SK-N-SH treated with all-trans-retinoic acid at 6 μM for 48 hours (cell line): ENCODE measurements around the gene TFCP2L1.
"Not testable (repeated sequence)": the region's sequence is repeated elsewhere in the genome, so short reads cannot be mapped to it uniquely, and the experiment has no call there.

Experiments used
- ATAC-seq: fragments of 200-7000 bp; cut with Tn5 transposase; 3 replicates; pipeline ENCODE4 v1.9.1; 2020; ENCODE audit warnings: mild to moderate bottlenecking, moderate library complexity
- ARNTL ChIP-seq: fragments of 450-650 bp; formaldehyde crosslinking; IDR thresholded peaks from 2 replicates; pipeline ENCODE4 v1.5.0; 2020; ENCODE audit warnings: low read depth, mild to moderate bottlenecking, moderate library complexity, borderline replicate concordance
- BACH2 ChIP-seq: fragments of 250-450 bp; sonication (Bioruptor Pico); IDR thresholded peaks from 2 replicates; pipeline ENCODE4 v1.9.0; 2021; ENCODE audit warnings: mild to moderate bottlenecking, borderline replicate concordance
- CSDC2 ChIP-seq: fragments of 250-450 bp; sonication (Bioruptor Pico); IDR thresholded peaks from 2 replicates; pipeline ENCODE4 v1.5.0; 2020; ENCODE audit warnings: mild to moderate bottlenecking, moderate library complexity
- ESRRG ChIP-seq: fragments of 250-450 bp; sonication (Bioruptor Pico); IDR thresholded peaks from 2 replicates; pipeline ENCODE4 v1.6.1; 2021; ENCODE audit warnings: mild to moderate bottlenecking
- GLIS3 ChIP-seq: fragments of 250-450 bp; sonication (Bioruptor Pico); IDR thresholded peaks from 2 replicates; pipeline ENCODE4 v1.5.0; 2020; ENCODE audit warnings: mild to moderate bottlenecking, moderate library complexity
- ISL1 ChIP-seq: fragments of 250-450 bp; sonication (Bioruptor Pico); IDR thresholded peaks from 2 replicates; pipeline ENCODE4 v2.1.2; 2022; ENCODE audit warnings: mild to moderate bottlenecking, moderate library complexity
- OSR1 ChIP-seq: fragments of 250-450 bp; sonication (Bioruptor Pico); IDR thresholded peaks from 2 replicates; pipeline ENCODE4 v1.8.0; 2022; ENCODE audit warnings: moderate library complexity, mild to moderate bottlenecking, inconsistent platforms
- PPARA ChIP-seq: fragments of 250-450 bp; sonication (Bioruptor Pico); IDR thresholded peaks from 2 replicates; pipeline ENCODE4 v1.5.0; 2020; ENCODE audit warnings: mild to moderate bottlenecking, borderline replicate concordance
- RARB ChIP-seq: fragments of 250-450 bp; sonication (Bioruptor Pico); IDR thresholded peaks from 2 replicates; pipeline ENCODE4 v1.8.0; 2021; ENCODE audit warnings: mild to moderate bottlenecking, moderate library complexity
- TCF4 ChIP-seq: fragments of 250-450 bp; sonication (Bioruptor Pico); IDR thresholded peaks from 2 replicates; pipeline ENCODE4 v1.8.0; 2021; ENCODE audit warnings: mild to moderate bottlenecking, moderate library complexity, borderline replicate concordance
- TOX ChIP-seq: fragments of 250-450 bp; sonication (Bioruptor Pico); IDR thresholded peaks from 2 replicates; pipeline ENCODE4 v1.8.0; 2021; ENCODE audit warnings: mild to moderate bottlenecking, moderate library complexity, borderline replicate concordance
- ZC3H10 ChIP-seq: fragments of 250-450 bp; sonication (Bioruptor Pico); IDR thresholded peaks from 2 replicates; pipeline ENCODE4 v1.5.1; 2021; ENCODE audit warnings: mild to moderate bottlenecking, moderate library complexity
- ZFP3 ChIP-seq: fragments of 250-450 bp; sonication (Bioruptor Pico); IDR thresholded peaks from 2 replicates; pipeline ENCODE4 v1.5.0; 2020; ENCODE audit warnings: mild to moderate bottlenecking, moderate library complexity
- ZFP30 ChIP-seq: fragments of 450-650 bp; formaldehyde crosslinking; IDR thresholded peaks from 2 replicates; pipeline ENCODE4 v1.5.0; 2022; ENCODE audit warnings: mild to moderate bottlenecking, moderate library complexity
- ZNF565 ChIP-seq: fragments of 450-650 bp; formaldehyde crosslinking; conservative IDR thresholded peaks from 2 replicates; pipeline ENCODE4 v1.5.0; 2020; ENCODE audit warnings: low read depth, mild to moderate bottlenecking, moderate library complexity
- ZNF70 ChIP-seq: fragments of 450-650 bp; formaldehyde crosslinking; IDR thresholded peaks from 2 replicates; pipeline ENCODE4 v1.5.0; 2020; ENCODE audit warnings: mild to moderate bottlenecking, moderate library complexity
- TF ChIP-seq, protein P1 (sequence below): fragments of 250-450 bp; sonication (Bioruptor Pico); IDR thresholded peaks from 2 replicates; pipeline ENCODE4 v1.8.0; 2020; ENCODE audit warnings: mild to moderate bottlenecking, moderate library complexity, borderline replicate concordance
- TF ChIP-seq, protein P2 (sequence below): fragments of 250-450 bp; sonication (Bioruptor Pico); IDR thresholded peaks from 2 replicates; pipeline ENCODE4 v1.5.1; 2020; ENCODE audit warnings: low read depth, mild to moderate bottlenecking, moderate library complexity
- TF ChIP-seq, protein P3 (sequence below): fragments of 250-450 bp; sonication (Bioruptor Pico); IDR thresholded peaks from 2 replicates; pipeline ENCODE4 v1.5.0; 2020; ENCODE audit warnings: mild to moderate bottlenecking, moderate library complexity
- TF ChIP-seq, protein P4 (sequence below): fragments of 250-450 bp; sonication (Bioruptor Pico); IDR thresholded peaks from 2 replicates; pipeline ENCODE4 v1.8.0; 2021; ENCODE audit warnings: low read depth, mild to moderate bottlenecking, moderate library complexity, borderline replicate concordance

TFCP2L1 gene

DNA sequence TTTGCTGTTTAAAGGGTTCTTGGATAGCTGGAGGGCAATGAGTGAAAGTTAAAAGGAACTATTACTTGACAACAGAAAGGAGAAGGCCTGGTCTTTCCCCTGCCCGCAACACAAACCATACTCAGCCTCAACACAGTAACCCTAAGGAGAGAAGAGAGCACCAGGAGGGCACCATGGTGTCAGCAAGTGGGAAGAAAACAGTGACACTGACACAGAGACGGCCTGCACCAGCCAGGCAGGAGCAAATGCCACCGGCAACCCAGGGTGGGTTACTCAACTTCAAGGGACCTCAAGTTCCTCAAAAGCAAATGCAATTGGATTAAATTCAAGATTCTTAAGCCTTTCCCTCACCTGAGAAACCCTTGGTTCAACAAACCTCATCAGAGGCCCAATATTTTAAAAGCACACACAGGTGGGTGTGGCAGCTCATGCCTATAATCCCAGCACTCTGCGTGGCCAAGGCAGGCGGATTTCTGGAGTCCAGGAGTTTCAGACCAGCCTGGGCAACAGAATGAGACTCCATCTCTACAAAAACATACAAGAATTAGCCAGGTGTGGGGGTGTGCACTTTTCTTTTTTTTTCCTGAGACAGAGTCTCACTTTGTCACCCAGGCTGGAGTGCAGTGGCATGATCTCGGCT is 52.3 kb downstream of the TFCP2L1 start:
- no peak for TF ChIP-seq ZFP30 (CRISPR knock-in tag)
- TF ChIP-seq, protein P1, sequence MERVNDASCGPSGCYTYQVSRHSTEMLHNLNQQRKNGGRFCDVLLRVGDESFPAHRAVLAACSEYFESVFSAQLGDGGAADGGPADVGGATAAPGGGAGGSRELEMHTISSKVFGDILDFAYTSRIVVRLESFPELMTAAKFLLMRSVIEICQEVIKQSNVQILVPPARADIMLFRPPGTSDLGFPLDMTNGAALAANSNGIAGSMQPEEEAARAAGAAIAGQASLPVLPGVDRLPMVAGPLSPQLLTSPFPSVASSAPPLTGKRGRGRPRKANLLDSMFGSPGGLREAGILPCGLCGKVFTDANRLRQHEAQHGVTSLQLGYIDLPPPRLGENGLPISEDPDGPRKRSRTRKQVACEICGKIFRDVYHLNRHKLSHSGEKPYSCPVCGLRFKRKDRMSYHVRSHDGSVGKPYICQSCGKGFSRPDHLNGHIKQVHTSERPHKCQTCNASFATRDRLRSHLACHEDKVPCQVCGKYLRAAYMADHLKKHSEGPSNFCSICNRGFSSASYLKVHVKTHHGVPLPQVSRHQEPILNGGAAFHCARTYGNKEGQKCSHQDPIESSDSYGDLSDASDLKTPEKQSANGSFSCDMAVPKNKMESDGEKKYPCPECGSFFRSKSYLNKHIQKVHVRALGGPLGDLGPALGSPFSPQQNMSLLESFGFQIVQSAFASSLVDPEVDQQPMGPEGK (CRISPR knock-in tag), result no peak
- ATAC-seq, result no peak

DNA sequence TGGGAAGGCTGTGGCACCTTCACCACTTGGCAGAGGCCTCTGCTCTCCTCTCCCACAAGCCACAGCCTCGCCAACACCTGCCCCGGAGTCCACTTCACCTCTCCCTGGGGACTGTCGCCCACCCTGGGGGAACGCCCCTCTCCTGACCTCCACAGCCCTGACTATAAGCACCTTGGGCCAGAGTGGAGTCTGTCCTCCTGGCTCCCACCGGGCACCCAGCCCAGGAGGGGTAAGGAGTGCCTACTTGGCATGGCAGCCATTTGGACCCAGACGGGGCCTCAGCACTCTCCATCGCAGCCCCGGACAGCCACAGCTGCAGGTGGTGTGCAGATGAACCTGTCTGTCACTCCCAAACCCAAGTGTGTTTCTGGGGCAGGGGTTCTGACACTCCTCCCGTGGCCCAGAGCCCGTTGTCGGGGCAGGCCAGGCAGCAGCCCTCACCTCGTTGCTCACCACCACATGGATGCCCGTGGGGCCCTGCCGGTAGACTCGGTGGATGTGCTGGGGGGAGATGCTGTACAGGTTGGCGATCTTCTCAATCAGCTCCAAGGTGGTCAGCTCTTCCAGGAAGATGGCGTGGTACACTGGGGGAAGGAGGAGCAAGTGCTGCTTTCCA is 53.5 kb downstream of the TFCP2L1 start:
- TF ChIP-seq, protein P2, sequence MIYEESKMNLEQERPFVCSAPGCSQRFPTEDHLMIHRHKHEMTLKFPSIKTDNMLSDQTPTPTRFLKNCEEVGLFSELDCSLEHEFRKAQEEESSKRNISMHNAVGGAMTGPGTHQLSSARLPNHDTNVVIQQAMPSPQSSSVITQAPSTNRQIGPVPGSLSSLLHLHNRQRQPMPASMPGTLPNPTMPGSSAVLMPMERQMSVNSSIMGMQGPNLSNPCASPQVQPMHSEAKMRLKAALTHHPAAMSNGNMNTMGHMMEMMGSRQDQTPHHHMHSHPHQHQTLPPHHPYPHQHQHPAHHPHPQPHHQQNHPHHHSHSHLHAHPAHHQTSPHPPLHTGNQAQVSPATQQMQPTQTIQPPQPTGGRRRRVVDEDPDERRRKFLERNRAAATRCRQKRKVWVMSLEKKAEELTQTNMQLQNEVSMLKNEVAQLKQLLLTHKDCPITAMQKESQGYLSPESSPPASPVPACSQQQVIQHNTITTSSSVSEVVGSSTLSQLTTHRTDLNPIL (CRISPR knock-in tag), result no peak
- TF ChIP-seq TOX (CRISPR knock-in tag) (no peak), ARNTL (CRISPR knock-in tag) (no peak), TCF4 (no peak), PPARA (CRISPR knock-in tag) (no peak), OSR1 (CRISPR knock-in tag) (no peak), CSDC2 (CRISPR knock-in tag) (no peak), RARB (CRISPR knock-in tag) (no peak), ZFP3 (CRISPR knock-in tag) (no peak), ISL1 (CRISPR knock-in tag) (no peak), BACH2 (CRISPR knock-in tag) (no peak), GLIS3 (no peak), ZC3H10 (no peak), ZNF565 (CRISPR knock-in tag) (no peak), ZNF70 (CRISPR knock-in tag) (no peak), ZFP30 (CRISPR knock-in tag) (no peak), ESRRG (CRISPR knock-in tag) (no peak)
- TF ChIP-seq, protein P1 (CRISPR knock-in tag), result no peak
- TF ChIP-seq, protein P3, sequence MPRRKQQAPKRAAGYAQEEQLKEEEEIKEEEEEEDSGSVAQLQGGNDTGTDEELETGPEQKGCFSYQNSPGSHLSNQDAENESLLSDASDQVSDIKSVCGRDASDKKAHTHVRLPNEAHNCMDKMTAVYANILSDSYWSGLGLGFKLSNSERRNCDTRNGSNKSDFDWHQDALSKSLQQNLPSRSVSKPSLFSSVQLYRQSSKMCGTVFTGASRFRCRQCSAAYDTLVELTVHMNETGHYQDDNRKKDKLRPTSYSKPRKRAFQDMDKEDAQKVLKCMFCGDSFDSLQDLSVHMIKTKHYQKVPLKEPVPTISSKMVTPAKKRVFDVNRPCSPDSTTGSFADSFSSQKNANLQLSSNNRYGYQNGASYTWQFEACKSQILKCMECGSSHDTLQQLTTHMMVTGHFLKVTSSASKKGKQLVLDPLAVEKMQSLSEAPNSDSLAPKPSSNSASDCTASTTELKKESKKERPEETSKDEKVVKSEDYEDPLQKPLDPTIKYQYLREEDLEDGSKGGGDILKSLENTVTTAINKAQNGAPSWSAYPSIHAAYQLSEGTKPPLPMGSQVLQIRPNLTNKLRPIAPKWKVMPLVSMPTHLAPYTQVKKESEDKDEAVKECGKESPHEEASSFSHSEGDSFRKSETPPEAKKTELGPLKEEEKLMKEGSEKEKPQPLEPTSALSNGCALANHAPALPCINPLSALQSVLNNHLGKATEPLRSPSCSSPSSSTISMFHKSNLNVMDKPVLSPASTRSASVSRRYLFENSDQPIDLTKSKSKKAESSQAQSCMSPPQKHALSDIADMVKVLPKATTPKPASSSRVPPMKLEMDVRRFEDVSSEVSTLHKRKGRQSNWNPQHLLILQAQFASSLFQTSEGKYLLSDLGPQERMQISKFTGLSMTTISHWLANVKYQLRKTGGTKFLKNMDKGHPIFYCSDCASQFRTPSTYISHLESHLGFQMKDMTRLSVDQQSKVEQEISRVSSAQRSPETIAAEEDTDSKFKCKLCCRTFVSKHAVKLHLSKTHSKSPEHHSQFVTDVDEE (CRISPR knock-in tag), result no peak
- TF ChIP-seq, protein P4, sequence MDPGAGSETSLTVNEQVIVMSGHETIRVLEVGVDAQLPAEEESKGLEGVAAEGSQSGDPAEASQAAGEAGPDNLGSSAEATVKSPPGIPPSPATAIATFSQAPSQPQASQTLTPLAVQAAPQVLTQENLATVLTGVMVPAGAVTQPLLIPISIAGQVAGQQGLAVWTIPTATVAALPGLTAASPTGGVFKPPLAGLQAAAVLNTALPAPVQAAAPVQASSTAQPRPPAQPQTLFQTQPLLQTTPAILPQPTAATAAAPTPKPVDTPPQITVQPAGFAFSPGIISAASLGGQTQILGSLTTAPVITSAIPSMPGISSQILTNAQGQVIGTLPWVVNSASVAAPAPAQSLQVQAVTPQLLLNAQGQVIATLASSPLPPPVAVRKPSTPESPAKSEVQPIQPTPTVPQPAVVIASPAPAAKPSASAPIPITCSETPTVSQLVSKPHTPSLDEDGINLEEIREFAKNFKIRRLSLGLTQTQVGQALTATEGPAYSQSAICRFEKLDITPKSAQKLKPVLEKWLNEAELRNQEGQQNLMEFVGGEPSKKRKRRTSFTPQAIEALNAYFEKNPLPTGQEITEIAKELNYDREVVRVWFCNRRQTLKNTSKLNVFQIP, result no peak
- ATAC-seq, result no peak

DNA sequence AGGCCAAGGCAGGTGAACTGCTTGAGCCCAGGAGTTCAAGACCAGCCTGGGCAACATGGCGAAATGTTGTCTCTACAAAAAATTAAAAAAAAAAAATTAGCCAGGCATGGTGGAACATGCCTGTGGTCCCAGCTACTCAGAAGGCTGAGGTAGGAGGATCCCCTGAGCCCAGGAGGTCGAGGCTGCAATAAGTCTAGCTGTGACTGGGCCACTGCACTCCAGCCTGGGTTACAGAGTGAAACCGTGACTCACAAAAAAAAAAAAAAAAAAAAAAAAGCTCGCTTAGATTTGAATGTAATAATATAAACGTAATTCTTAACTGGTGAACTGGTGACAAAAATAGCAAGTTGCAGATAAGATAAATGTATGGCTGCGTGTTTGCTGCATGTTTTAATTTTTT is 56.5 kb downstream of the TFCP2L1 start:
- TF ChIP-seq, protein P3 (CRISPR knock-in tag), result no peak
- no peak for ATAC-seq

DNA sequence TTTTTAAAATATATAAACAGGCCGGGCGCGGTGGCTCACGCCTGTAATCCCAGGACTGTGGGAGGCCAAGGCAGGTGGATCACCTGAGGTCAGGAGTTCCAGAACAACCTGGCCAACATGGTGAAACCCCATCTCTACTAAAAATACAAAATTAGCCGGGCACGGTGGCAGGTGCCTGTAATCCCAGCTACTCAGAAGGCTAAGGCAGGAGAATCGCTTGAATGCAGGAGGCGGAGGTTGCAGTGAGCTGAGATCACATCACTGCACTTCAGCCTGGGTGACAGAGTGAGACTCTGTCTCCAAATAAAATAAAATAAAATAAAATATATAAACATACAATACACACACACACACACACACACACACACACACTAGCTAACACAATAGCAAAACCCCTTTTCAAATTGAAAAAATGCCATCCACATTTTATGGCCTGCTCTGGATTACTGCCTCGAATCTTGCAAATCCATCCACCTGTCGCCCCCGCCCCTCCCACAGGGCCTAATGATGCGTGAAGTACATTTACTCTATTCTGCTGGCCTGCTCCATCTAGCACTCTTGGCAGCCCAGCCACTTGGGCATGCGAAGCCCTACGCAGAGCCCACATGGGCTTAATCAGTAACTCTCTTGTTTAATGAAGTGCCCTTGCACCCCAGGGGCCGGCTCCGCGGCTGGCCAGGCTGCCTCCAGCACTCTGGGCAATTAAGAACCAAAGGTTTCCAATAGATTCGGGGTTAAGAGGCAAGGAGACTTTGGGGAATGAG is 57.4 kb downstream of the TFCP2L1 start:
- ATAC-seq, result not testable (repeated sequence)

DNA sequence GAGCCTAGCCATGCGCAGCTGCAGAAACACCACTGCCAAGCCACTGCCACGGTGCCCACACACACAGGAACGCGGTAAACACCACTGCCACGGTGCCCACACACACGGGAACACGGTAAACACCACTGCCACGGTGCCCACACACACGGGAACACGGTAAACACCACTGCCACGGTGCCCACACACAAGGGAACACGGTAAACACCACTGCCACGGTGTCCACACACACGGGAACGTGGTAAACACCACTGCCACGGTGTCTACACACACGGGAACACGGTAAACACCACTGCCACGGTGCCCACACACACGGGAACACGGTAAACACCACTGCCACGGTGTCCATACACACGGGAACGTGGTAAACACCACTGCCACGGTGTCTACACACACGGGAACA is 59.3 kb downstream of the TFCP2L1 start:
- ATAC-seq, result not testable (repeated sequence)
